DOHH2 (cell line): ENCODE data around the gene SCTR.

Source experiments
- EZH2phosphoT487 ChIP-seq: fragments of 200-600 bp; sonication (generic); IDR thresholded peaks from 2 replicates; pipeline ENCODE4 v1.6.1; 2017; ENCODE audit warnings: borderline replicate concordance, mild to moderate bottlenecking, antibody characterized with exemption, low read length, moderate library complexity, mixed read lengths
- TF ChIP-seq, protein P1 (sequence below): fragments of 200-600 bp; sonication (generic); IDR thresholded peaks from one replicate; pipeline ENCODE4 v1.5.1; 2014; ENCODE audit warnings: antibody characterized with exemption, mild to moderate bottlenecking, low read depth, low read length; ENCODE audit not compliant: poor library complexity, severe bottlenecking

DNA sequence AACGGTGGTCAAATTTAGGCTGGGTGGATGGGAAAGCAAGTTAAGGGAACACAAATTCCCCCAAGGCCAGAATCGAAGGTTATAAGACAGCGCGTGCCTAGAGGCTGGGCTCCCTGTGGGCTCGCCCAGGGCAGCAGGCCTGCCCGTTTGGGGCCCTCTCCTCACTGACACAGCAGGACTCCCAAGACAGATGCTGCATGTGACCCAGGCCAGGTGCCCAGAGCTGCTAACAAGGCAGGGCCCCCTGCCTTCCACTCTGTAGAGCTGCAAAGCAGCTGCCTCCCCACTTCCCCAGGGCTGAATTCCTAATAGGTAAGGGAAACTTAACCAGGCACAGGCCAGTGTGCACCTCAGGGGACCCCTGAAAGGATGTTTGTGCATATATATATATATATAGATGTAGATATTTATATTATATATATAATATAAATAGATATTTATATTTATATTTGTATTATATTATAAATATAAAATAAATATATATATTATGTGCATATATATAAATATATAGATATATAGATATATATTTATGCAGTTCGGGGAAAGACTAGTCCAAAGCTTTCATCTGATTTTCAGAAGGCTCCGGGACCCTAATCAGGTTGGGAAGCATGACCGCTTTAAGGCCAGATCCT, 48.9 kb downstream of the SCTR start:
- TF ChIP-seq, protein P1, sequence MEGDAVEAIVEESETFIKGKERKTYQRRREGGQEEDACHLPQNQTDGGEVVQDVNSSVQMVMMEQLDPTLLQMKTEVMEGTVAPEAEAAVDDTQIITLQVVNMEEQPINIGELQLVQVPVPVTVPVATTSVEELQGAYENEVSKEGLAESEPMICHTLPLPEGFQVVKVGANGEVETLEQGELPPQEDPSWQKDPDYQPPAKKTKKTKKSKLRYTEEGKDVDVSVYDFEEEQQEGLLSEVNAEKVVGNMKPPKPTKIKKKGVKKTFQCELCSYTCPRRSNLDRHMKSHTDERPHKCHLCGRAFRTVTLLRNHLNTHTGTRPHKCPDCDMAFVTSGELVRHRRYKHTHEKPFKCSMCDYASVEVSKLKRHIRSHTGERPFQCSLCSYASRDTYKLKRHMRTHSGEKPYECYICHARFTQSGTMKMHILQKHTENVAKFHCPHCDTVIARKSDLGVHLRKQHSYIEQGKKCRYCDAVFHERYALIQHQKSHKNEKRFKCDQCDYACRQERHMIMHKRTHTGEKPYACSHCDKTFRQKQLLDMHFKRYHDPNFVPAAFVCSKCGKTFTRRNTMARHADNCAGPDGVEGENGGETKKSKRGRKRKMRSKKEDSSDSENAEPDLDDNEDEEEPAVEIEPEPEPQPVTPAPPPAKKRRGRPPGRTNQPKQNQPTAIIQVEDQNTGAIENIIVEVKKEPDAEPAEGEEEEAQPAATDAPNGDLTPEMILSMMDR, result no peak
- TF ChIP-seq EZH2phosphoT487, result no peak
